H1 (cell line): Measurements from ENCODE around the gene CERS5. TPM values are rescaled to one million over a fixed set of nuclear protein-coding genes. Genes with fewer than 3 reads are reported as not detected.

Experiments used
- CHD7 ChIP-seq: fragments of 300-600 bp; sonication (generic); IDR thresholded peaks from 2 replicates; pipeline ENCODE4 v1.7.1; 2012; ENCODE audit warnings: low read length, moderate library complexity, mild to moderate bottlenecking, inconsistent platforms; ENCODE audit not compliant: insufficient replicate concordance
- CTBP2 ChIP-seq: IDR thresholded peaks from 2 replicates; pipeline ENCODE4 v1.7.0; 2011; ENCODE audit warnings: borderline replicate concordance, mild to moderate bottlenecking, moderate library complexity, mixed read lengths, low read length; ENCODE audit not compliant: insufficient read depth, insufficient read length
- CTCF ChIP-seq, 3 experiments: IDR thresholded peaks; 1 replicate in 2 of 3; 2 replicates in 1 of 3; pipeline versions ENCODE4 v1.5.1 to v1.6.1; 2011; ENCODE audit warnings: low read length in 3 of 3, mild to moderate bottlenecking in 3 of 3, inconsistent platforms in 2 of 3, low read depth in 1 of 3, moderate library complexity in 1 of 3; ENCODE audit not compliant: insufficient read depth in 1 of 3; ENCODE audit errors: control extremely low read depth in 1 of 3
- KDM1A ChIP-seq: fragments of 200-600, 300-600 bp; sonication (generic); IDR thresholded peaks from 2 replicates; pipeline ENCODE4 v1.7.1; 2016; ENCODE audit warnings: mild to moderate bottlenecking, low read length, borderline replicate concordance
- KDM4A ChIP-seq: IDR thresholded peaks from one replicate; pipeline ENCODE4 v1.7.1; 2012; ENCODE audit warnings: low read depth, mild to moderate bottlenecking, moderate library complexity, low read length, inconsistent platforms; ENCODE audit not compliant: severe bottlenecking
- MAFK ChIP-seq: IDR thresholded peaks from 2 replicates; pipeline ENCODE4 v1.6.1; 2012; ENCODE audit warnings: low read depth, mild to moderate bottlenecking, improper control_type of control experiment, low read length
- MAX ChIP-seq: IDR thresholded peaks from 2 replicates; pipeline ENCODE4 v1.6.1; 2012; ENCODE audit warnings: inconsistent platforms
- SP2 ChIP-seq: IDR thresholded peaks from 2 replicates; pipeline ENCODE4 v1.6.1; 2012; ENCODE audit warnings: mild to moderate bottlenecking, low read length, inconsistent platforms
- SP4 ChIP-seq: IDR thresholded peaks from 2 replicates; pipeline ENCODE4 v1.6.1; 2012; ENCODE audit warnings: low read length, inconsistent platforms
- polyA plus RNA-seq, 7 experiments: library from polyadenylated mRNA; depleted of rRNA in 3 of 7; stranded (reverse) in 5 of 7; unstranded in 2 of 7; fragments of >200 nt in 5 of 7; fragments of 200-250 nt in 2 of 7; gene quantifications; 1 replicate in 5 of 7; 2 replicates in 1 of 7; 4 replicates in 1 of 7; pipeline versions ENCODE4 v1.2.1 to v1.2.3, GENCODE V29; 2011 to 2013; ENCODE audit warnings: missing spikeins in 2 of 7, mixed read lengths in 2 of 7
- total RNA-seq: library from RNA; stranded (reverse); fragmentation: NEBNext Ultra II Directional; extraction: Animal tissue kit (Norgen Biotek cat#: 25700); gene quantifications from 2 replicates; pipeline ENCODE4 v1.2.1, GENCODE V29; 2021

The CERS5 gene
- total and polyA plus RNA-seq, 2 of the 8 experiments (the other 6 are each of a cell fraction or from before 2014, with no cell fraction given): 69.2 to 119 TPM

DNA sequence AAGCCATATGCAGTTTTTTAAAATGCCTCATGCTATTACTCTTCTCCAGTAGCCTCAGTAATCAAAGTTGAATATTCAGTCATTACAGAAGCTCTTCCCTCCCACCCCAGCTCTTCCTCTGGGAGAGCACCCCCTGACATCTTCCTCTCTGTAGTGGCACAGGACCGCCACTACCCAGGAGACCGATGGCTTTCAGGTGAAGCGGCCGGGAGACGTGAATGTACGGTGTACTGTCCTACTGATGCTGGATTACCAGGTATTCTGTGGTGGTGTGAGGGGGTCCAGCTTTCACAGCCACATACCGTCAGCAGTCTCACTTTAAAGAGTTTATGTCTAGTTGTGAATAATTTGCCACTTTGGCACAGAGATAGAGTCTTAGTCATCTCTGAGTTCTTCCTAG lies 77.4 kb downstream of the CERS5 start (continued):
- TF ChIP-seq CHD7 (no peak), KDM4A (no peak), SP4 (no peak), CTBP2 (no peak), MAX (no peak), MAFK (no peak), KDM1A (no peak), CTCF (IDR thresholded peaks at IDR 0.05; ENCODE audit: control extremely low read depth in 1 of 3, insufficient read depth in 1 of 3, low read depth in 1 of 3, low read length in 3 of 3) (no peak), SP2 (no peak)
